Measurements from ENCODE around the gene EDEM1.
A peak's percentile ranks its signal among the peaks of the same experiment; 100 is the strongest.
"Not testable (repeated sequence)": the region's sequence is repeated elsewhere in the genome, so short reads cannot be mapped to it uniquely, and the experiment has no call there.

The EDEM1 gene

DNA sequence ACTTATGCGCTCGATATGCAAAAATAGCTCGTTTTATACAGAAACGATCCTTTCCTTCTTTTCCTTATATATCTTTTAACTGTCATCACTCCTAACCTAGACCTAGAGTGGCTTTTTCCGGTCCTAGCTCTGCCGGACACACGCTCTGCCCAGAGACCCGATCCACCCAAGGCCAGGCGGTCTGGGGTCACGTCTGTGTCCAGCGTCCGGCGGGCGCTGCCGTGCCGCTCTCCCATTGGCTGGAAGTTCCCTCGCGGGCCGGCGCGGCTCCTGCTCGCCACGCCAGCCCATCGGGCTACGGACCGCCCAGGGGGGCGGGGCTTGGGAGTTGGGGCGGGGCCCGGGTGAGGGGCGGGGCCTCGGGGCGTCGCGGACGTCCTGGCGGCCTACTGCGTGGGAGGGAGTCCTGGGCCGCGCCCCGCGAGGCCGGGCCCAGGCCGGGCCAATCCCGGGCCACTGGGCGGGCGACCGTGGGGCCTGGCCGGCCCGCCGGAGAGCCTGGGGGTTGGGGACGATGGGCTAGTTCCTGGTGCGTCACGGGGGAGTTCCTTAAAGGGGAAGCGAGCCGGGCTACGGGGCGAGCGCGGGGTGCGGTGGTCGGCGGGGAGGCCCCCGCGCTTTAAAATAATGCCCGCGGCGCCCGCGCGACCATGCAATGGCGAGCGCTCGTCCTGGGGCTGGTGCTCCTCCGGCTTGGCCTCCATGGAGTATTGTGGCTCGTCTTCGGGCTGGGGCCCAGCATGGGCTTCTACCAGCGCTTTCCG, at the start of gene EDEM1:
Gene EDEM1 (plus strand): TSS at position 552 of the 764 bp plus-strand sequence. CDS start 99 bp downstream, at position 651.
- FAIRE-seq (peak; percentile 57), DNase-seq (ENCODE audit: insufficient read length, low spot score) (peak; percentile 94)
- TF ChIP-seq POLR2A (IDR thresholded peaks at IDR 0.05; ENCODE audit: low read depth, low read length) = peak; percentile 69

DNA sequence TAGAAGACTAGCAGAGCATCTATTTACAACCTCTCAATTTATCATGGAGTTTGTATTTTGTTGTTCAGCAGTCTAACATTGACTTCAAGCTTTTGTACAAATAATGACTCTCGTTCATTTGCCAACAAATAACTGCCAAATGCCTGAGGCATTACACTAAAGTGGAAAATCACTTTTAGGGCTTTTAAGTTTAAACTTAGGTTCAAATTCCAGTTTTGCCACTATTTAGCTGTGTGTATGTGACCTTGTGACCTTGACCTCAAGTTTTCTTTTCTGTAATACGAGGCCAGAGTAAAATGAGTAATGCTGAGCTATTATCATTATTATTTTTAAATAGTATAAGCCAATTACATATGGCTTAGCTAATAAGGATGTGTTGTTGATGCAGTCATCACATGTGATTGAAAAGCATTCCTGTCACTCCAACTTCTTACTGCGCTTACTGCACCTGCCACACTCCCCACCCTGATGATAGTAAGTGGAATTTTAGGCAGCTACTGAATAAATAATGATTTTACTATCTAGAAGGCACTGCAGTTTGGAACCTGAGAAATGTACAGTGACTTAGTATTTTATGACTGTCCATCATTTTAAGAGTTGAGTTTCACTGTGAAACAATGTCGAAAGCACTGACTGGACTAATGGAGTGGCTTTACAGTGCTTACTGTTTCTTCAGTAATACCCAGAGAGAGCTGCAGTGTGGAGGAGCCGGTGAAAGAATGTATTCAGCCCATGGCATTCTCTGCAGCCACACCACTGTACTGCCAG, 49.1 kb upstream of the EDEM1 start:
- DNase-seq (ENCODE audit: insufficient read length, low spot score) = no peak
- FAIRE-seq = no peak
- no peak for TF ChIP-seq POLR2A (IDR thresholded peaks at IDR 0.05; ENCODE audit: low read depth, low read length)

DNA sequence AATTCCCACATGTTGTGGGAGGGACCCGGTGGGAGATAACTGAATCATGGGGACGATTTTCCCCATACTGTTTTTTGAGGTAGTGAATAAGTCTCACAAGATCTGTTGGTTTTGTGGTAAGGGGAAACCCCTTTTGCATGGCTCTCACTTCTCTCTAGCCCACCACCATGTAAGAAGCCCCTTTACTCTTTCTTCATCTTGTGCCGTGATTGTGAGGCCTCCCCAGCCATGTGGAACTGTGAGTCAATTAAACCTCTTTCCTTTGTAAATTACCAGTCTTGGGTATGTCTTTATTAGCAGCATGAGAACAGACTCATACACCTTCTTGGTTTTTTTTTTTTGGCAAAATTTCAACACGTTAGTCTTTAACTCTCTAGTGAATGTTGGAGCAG, 47.3 kb upstream of the EDEM1 start:
- no peak for TF ChIP-seq POLR2A (IDR thresholded peaks at IDR 0.05; ENCODE audit: low read depth, low read length)
- DNase-seq (ENCODE audit: insufficient read length, low spot score) = no peak
- no peak for FAIRE-seq

DNA sequence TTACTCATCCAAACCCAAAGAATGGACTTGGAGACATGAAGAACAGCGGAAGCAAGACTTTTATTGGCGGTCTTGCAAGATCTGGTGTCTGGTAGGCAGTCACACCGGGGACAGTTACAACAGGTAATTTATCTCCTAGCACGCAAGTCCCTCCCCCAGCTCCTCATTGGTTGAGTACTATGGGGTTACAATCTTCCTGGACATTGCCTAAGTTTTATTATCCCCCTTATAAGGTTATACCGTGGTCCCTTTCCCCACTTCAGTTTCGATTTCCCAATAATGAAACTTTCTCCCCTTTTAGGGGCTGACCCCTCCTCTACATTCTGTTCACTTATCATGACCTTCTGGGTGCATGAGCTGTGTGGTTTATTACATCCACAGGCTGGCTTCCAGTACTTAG, 46.7 kb upstream of the EDEM1 start:
- DNase-seq (ENCODE audit: insufficient read length, low spot score) = no peak
- TF ChIP-seq POLR2A (IDR thresholded peaks at IDR 0.05; ENCODE audit: low read depth, low read length) = no peak
- no peak for FAIRE-seq

DNA sequence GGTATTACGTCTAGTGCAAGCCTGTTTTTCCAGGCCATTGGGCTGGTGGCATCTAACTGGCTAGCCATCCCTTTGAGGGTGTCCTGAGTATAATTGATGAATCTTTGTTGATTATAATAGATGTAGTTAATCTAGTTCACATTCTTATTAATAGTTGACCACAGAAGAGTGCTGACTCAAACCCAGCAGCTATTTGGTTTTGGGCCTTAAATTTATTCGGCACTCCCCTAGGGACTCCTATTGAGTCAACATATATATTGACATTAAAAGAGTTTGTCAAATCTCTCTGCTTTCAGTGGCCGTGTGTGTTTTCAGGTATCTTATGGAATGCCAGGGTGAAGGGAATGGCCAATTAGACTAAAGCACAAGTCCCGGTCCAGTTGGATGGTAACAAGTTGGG, 45.7 kb upstream of the EDEM1 start:
- no peak for TF ChIP-seq POLR2A (IDR thresholded peaks at IDR 0.05; ENCODE audit: low read depth, low read length)
- DNase-seq (ENCODE audit: insufficient read length, low spot score) (no peak), FAIRE-seq (no peak)

DNA sequence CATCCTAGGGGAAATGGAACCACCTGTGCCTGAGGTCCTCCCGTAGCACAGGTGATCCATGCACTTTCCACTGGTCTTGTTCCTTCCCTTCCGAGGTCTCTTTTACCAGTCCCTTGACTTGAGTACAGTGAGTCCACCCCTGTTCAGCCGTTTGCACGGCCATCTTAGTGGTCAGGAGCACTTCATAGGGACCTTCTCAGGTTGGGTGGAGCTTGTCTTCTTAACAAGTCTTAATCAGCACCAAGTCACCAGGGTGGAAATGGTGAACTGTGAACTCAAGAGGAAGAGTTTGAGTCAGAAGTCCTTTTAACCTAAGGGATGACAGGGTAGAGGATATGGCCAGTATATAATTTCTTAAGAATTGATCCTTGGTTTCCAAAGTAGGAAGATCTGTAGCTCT, 44.0 kb upstream of the EDEM1 start:
- TF ChIP-seq POLR2A (IDR thresholded peaks at IDR 0.05; ENCODE audit: low read depth, low read length) = no peak
- FAIRE-seq = no peak
- DNase-seq (ENCODE audit: insufficient read length, low spot score) = no peak

DNA sequence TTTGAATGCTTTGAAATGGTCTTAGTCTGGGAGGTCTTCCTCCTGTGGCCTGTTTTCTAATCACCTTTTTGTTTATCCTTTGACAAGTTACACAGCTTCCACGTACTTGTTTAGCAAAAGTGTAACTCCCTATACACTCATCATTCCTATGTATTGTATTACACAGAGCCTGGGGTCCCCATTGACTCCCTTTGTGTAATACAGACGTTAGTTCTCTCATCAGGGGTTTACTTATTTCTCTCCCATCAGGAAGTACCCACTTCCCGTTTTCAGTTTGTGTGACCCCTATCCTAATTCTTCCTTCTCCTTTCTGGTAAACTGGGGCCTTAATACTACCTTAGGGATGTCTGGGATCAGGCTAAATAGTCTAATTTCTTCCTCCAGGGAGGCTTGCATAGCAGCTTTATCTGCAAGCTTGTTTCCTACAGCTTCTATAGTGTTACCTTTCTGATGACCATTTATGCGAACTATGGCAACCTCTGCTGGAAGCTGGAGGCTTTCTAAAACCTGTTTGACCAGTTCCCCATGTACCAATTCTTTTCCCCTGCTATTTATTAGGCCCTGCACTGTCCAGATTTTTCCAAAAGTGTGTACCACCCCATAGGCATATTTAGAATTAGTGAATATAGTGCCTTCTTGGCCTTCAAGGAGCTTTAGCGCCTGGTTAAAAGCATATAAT, 43.1 kb upstream of the EDEM1 start:
- no peak for FAIRE-seq
- DNase-seq (ENCODE audit: insufficient read length, low spot score) = no peak
- TF ChIP-seq POLR2A (IDR thresholded peaks at IDR 0.05; ENCODE audit: low read depth, low read length) = no peak

DNA sequence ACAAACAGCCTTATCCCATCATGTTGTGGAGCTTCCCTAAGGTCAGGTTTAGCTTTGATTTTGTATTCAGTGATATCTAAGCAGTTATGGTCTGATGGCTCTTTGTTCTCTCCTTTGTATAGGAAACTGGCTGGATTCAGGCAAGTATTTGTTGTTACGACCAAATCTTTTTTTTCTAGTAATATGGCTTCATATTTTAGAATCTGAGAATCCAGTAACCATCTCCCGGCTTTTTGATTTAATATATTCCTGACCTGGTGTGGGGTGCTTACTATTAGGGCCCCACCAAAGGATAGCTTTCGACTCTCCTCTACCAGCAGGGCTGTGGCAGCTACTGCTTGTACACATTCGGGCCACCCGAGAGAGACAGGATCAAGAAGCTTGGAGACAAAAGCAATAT, 42.4 kb upstream of the EDEM1 start:
- DNase-seq (ENCODE audit: insufficient read length, low spot score) = no peak
- FAIRE-seq = no peak
- no peak for TF ChIP-seq POLR2A (IDR thresholded peaks at IDR 0.05; ENCODE audit: low read depth, low read length)

DNA sequence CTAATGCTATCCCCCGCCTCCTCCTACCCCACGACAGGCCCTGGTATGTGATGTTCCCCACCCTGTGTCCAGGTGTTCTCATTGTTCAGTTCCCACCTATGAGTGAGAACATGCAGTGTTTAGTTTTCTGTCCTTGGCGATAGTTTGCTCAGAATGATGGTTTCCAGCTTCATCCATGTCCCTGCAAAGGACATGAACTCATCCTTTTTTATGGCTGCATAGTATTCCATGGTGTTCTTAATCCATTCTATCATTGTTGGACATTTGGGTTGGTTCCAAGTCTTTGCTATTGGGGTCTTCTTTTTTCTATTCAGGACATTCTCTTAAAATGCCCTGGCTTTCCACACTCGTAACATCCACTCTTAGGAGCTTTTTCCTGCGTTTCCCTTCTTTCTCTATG, 40.4 kb upstream of the EDEM1 start:
- not testable (repeated sequence) for DNase-seq (ENCODE audit: insufficient read length, low spot score); FAIRE-seq

DNA sequence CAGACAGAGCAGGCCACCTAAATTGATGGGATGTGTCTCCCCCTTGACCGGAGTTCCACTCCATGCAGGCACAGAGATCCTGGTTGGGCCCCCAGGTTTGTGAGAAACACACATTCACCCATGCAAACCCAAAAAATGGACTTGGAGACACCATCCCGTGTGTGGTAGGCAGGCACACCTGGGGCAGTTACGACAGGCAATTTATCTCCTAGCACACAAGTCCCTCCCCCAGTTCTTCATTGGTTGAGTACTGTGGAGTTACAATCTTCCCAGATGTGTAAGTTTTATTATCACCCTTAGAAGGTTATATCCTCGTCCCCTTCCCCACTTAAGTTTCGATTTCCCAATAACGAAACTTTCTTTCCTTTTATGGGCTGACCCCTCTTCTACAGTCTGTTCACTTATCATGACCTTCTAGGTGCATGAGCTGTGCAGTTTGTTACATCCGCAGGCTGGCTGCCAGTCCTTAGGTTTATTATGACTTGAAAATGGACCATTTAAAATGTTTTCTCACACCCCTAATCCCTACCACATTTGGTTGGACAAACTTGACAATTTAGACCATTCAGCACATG, 38.1 kb upstream of the EDEM1 start:
- DNase-seq (ENCODE audit: insufficient read length, low spot score) = no peak
- no peak for TF ChIP-seq POLR2A (IDR thresholded peaks at IDR 0.05; ENCODE audit: low read depth, low read length)
- FAIRE-seq = no peak

DNA sequence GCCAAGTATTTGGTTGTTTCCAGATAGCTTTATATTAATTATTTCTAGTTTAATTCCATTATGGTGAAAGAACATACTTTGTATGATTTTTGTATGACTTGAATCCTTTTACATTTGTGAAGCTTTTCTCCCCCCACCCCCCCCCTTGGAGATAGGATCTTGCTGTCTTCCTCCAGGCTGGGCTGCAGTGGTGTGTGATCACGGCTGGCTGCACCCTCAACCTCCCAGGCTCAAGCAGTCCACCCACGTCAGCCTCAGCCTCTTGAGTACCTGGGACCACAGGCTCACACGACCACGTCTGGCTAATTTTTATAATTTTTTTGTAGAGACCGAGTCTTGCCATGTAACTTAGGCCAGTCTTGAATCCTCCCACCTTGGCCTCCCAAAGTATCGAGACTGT, 35.9 kb upstream of the EDEM1 start:
- FAIRE-seq (no peak), DNase-seq (ENCODE audit: insufficient read length, low spot score) (no peak)
- TF ChIP-seq POLR2A (IDR thresholded peaks at IDR 0.05; ENCODE audit: low read depth, low read length) = no peak

DNA sequence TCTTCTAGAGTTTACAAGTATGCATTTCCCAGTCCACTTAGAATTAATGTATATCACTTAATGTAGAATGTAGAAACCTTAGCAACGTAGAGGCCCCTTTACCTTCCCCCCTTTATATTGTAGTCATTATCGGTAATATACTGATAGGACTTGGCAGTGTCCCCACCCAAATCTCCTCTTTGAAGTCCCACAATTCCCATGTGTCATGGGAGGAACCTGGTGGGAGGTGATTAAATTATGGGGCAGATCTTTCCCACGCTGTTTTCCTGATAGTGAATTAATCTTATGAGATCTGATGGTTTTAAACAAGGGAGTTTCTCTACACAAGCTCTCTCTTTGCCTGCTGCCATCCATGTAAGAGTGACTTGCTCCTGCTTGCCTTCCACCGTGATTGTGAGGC, 34.4 kb upstream of the EDEM1 start:
- no peak for TF ChIP-seq POLR2A (IDR thresholded peaks at IDR 0.05; ENCODE audit: low read depth, low read length)
- DNase-seq (ENCODE audit: insufficient read length, low spot score) (no peak), FAIRE-seq (no peak)

DNA sequence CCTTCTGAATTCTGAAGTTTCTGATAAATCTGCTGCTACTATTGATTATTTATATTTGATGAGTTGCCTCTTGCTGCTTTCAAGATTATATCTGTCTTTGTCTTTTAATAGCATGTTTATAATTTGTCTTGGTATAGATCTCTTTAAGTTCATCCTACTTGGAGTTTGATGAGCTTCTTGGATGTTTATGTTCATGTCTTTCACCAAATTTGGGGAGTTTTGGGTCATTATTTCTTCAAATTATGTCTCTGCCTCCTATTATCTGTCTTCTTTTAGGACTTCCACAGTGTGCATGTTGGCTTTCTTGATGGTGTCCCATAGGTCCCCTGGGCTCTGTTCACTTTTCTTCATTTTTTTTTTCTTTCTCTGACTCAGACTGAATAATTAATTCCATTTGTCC, 32.3 kb upstream of the EDEM1 start:
- TF ChIP-seq POLR2A (IDR thresholded peaks at IDR 0.05; ENCODE audit: low read depth, low read length) = no peak
- DNase-seq (ENCODE audit: insufficient read length, low spot score) (no peak), FAIRE-seq (no peak)

DNA sequence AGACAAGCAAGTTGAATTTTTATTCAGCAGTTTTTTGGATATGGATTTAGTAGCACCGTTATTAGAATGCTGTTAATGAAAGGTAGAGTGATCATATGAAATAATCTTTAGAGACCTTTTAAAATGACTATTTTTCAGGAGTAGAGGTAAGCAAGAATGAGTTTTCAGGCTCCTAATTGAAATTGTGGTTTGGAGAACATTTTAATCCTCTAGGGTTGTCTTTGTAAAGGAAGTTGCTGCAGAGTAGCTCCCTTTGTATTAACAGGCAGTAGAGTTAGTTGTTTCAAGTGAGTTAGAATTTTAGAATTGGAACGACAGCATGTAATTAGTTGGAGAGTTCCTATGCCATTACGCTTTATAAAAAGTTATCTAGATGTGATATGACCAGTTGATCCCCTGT, 27.2 kb upstream of the EDEM1 start:
- TF ChIP-seq POLR2A (IDR thresholded peaks at IDR 0.05; ENCODE audit: low read depth, low read length) = no peak
- no peak for FAIRE-seq
- no peak for DNase-seq (ENCODE audit: insufficient read length, low spot score)
